Measurements from ENCODE around the gene DMD.

Gene DMD

DNA sequence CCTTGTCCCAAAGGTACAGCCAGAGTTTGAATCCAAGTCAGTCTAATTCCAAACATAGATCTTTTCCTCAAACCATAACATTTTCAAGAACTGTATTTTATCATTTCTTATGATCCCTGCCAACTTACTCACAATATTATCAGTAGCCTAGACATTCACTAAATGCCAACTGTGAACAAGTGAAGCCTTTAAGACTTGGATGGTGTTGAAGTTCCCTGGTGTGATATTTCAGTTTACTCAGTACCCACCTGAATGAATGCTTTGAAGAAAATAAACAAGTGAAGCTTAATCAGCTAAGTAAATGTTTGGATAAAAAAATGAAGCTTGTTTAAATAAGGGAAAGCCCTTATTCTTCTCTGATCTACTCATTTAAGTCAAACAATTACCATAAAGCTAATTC, 1028.3 kb downstream of the DMD start:
- DNase-seq, result no peak

DNA sequence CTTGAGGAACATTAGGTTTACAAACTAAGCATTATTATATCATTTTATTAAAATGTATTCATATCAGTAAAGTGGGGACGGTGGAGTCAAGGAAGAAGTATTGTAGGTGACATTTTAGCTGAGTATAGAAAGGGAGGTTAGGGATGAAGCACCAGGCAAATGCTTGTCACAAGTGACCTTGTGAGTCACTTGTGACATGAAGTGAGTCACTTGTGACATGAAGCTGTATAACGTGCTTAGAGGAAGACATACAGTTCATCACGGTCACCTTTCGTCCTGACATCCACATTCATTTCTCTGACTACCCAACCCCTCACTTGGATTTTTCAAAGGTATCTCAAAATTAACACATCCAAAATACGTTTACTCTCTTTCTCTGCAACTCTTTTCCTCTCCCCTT, 1034.8 kb downstream of the DMD start:
- DNase-seq, result no peak

DNA sequence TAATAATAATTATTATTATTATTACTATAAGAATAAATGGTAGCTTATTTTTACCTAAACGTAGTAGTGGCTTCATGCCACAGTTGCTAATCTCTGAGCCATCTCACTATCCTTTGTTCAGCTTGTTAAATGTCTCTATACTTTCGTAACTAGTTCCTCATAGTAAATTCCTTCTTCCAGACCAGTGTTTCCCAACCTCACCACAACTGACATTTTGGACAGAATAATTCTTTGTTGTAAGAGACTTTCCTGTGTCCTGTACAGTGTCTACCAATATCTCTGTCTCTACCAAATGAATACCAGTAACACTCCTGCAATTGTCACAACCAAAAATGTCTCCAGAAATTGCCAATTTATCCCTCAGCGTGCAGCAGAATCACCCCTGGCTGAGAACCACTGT, 1040.9 kb downstream of the DMD start:
- peak; percentile 0 for DNase-seq

DNA sequence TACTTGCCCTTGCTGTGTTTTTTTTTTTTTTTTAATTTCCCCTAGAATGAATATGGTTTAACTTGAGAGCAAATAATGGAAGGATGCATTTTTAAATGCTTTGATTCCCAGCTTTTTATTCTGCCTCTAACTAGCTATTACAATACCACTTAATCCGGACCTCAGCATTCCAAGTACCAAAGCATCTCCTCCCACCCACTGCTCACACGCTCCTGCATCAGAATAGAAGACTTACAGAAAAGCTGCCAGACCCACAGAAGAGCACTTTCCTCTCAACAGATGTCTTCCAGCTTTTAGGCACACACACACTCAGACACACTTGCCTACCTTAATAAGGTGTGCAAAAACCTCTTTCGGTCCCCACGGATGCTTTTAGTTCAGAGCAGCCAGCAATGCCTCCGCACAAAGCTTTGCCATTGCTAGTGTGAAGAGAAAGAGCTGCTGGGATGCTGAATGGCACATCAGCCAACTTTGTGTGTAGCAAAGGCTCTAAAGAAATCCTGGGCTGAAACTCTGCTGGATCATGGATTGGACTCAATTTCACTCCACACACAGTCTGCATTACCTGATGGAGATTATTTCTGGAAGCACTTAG, 1056.2 kb downstream of the DMD start:
- no peak for DNase-seq

DNA sequence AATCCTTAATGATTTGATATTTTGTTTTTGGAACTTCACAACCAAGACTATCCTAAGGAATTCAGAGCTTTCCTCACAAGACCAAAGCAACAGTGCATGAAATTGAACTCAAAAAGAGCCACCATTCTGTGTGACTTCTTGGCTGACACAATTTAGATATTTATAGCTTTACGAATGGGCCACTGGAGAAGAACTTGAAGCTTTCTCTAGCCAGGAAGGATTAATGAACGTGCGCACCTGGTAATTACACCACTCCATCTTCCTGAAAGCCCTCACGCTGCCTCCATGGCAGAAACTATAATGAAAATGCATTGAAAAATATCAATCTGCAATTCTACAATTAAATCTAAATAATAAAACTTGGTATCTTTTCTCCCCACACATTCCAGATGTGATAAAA, 1057.8 kb downstream of the DMD start:
- DNase-seq, result no peak

DNA sequence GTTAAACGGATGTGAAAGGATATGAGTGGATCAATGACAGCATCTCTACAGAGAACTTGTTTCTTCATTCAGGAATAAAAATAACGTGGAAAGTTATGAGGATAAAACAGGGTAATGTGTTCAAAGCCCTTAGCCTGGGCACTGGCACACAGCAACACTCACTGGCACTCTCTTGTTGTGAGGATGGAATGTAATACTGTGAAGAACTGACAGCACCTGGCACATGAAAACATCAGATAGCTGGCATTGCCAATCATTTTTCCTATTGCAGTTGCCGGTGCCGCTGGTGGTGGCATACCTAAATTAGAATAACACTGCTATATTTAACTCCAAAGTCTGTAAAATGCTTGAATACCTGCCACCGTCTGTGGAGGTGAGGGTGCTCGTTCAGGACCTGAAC, 1061.2 kb downstream of the DMD start:
- no peak for DNase-seq

DNA sequence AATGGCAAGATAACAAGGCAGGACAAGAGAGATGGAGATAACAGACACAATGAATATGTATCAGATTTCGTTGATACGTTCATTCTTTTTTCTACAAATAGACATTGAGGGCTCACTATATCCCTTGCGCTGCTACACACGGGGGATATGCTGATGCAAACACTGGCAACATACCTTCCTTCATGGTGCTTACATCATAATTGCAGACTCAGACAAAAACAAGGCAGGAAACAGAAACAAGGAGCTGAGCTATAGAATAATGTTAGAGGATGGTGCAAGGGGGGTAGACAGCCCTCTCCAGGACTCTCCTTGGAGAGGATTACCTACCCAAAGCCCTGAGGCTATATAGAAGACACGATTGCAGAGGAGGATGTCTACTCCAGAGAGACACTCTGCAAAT, 1069.5 kb downstream of the DMD start:
- DNase-seq, result no peak

DNA sequence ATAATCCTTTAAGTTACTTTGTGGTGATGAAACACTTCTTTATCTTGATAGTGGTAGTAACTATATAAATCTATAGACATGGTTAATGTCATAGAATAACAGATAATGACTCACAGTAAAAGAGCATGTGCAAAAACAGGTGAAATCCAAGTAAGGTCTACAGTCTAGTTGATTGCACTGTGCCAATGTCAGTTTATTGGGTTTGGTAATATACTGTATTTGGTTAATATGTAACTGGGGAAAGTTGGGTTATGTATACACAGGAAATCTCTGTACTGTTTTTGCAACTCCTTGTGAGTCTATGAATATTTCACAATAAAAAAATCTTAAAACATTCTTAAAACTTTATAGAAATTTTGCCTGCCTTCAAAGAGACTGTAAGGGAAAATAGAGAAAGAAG, 1071.9 kb downstream of the DMD start:
- no peak for DNase-seq

DNA sequence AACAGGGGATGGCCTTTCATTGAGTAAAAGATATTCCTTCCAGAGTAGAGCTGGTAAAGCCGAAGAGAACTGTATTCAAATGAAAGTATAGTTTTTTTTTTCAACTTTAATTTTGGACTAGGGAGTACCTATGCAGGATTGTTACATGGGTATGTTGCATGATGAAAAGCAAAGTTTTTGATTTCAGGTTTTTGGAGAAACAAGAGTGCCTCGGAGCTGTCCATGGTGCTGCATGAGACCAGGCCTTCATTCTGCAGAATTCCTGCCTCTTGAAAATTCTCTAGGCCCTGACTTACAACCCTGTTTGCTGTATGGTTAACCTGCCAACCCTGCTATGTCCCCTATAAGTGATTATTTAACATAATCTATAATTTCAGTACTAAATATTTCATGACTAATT, 1073.8 kb downstream of the DMD start:
- peak; percentile 3 for DNase-seq

DNA sequence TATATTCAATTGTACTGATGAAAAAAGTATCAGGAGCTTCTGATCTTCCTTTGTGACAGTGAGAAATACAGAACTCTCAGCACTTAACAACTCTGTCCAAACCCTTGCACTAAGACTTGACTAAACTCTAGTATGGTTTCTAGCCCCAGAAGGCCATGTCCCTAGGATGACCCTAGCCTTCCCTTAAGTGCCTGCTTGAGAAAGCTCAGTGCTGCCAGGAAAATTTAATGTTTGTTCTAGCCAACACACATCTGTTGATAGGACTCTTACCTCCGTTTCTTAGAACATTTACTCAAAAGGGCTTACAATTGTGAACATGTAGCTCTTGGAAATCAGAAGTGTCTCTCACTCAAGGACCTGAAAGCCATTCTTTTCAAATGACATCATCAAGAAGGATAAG, 1084.4 kb downstream of the DMD start:
- no peak for DNase-seq

DNA sequence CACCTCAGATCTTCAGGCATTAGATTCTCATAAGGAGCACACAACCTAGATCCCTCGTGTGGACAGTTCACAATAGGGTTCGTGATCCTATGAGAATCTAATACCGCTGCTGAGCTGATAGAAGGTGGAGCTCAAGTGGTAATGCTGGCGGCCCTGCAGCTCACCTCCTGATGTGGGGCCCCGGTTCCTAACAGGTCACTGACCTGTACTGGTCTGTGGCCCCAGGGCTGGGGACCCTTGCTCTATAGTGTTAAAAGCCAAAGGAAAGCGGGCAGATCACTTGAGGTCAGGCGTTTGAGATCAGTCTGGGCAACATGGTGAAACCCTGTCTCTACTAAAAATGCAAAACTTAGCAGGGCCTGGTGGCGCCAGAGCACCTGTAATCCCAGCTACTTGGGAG, 1092.5 kb downstream of the DMD start:
- no peak for DNase-seq

DNA sequence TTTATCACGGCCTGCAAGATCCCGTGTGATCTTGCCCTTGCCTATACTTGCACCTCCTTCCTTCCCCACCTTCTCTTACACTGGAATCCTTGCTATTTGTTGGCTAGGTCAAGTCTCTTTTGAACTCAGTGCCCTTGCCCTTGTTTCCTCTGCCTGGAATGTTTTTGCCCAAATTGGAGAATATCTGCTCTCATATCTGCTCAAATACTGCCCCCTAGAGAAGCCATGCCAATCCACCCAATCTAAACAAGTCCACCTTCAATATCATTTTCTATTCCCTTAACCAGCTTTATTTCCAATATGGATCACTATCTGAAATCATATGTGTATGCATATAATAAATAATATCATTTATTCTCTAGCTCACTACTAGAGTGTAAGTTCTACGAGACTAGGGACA, 1095.3 kb downstream of the DMD start:
- DNase-seq, result no peak

DNA sequence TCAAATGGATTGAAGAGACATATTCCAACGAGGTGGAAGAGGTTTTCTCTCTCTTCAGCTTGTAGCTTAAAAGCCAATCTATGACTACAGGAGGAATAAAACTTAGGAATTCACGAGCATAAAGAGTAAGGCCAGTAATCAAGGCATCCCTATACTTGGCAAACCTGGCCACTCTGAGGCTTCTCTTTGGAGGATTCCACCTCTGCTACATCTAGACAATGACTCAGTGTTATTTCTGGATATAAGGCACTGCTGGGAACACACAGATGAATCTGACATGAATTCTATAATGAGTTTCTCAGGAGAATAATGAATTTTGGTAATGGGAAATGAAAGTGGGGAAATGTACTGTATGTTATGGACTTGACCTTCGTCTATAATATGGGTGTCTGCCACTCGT, 1123.7 kb downstream of the DMD start:
- DNase-seq, result no peak

DNA sequence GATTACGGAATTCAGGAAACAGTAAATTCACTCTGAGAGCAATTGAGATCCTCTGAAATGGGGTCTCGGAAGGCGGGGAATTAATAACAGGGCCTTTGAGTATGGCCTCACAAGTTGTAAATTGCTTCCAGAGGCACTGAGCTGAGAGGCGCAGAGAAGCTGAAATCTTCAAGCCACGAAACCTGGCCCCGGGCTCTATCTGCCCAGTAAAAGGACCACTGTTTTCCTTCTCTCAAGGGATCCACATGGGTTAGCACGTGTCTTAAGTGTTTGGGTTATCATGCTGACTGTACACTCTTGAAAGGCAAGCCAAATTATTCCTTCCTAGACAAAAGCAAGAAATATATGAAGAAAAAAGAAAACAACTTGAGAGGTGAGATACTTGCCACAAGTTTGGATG, 1126.6 kb downstream of the DMD start:
- no peak for DNase-seq

DNA sequence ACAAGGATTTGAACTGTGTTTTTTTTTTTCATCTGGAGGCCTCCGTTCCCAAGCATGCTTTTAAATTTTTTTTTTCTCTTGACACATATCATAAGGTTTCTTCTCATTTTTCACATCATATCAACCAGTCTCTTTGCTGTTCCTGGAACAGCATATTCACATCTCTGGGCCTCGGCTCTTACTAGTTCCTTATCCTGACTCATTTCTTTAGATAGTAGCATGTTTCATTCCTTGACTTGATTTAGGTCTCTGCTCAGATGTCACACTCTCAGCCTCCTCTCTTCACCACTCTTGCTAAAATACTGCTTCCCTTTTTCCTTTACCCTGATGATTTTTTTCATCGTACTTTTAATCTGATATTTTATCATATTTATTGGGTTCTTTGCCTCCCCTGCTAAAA, 1163.1 kb downstream of the DMD start:
- DNase-seq, result no peak

DNA sequence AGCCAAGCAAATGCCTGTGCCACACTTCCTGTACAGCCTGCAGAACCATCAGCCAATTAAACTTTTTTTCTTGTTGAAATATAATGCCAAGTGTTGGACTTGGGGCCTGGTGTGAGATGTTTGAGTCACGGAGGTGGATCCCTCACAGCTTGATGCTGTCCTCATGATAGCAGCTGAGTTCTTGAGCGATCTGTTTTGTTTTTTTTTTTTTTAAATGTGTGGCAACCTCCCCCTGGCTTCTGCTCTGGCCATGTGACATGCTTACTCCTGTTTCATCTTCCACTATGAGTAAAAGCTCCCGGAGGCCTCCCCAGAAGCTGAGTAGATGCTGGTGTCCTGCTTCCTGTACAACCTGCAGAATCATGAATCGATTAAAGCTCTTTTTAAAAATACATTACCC, 1166.2 kb downstream of the DMD start:
- DNase-seq, result no peak

DNA sequence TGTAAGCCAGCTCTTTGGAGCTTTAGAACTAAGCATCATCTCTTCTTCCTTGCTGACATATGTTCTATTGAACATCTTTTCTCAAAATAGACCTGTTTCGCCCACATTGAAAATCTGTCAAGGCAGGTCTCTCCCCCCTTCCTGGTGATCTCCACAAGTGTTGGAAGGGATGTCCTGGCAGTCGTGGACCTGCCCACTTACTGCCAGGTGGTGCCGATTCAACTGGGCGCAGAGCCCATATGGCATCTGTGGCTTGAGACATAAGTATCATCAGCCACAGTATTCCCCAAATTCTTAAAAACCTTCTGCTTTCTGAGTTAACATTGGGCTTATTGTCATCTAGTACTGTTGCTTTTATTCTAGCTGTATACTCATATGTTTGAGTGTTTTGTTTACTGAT, 1170.2 kb downstream of the DMD start:
- DNase-seq, result no peak

DNA sequence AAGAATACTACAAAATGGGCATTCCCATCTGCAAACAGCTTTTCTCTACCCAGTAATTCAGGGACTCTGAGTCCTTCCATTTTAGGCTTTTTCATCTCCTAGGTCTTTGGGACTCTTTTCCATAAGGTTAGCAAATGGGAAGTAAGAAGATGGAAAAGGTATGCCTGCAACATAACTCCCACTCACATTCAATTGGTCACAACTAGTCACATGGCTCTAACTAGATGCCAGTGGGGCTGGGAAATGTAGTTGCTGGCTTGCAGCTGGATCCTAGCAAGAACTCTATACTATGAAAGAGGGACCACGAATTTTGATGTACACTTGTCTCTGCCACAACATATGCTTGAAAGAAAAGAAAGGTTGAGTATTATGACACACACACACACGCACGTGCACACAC, 1184.6 kb downstream of the DMD start:
- no peak for DNase-seq

DNA sequence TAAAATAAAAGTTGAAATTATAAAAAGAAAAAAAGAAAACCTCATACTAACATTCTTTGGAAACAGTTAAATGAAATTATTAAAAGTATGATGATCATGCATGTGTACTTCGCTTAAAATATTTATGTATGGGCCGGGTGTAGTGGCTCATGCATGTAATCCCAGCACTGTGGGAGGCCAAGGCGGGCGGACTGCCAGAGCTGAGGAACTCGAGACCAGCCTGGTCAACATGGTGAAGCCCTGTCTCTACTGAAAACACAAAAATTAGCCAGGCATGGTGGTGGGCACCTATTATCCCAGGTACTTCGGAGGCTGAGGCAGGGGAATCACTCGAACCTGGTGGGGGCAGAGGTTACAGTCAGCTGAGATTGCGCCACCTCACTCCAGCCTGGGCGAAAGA, 1187.3 kb downstream of the DMD start:
- no peak for DNase-seq

DNA sequence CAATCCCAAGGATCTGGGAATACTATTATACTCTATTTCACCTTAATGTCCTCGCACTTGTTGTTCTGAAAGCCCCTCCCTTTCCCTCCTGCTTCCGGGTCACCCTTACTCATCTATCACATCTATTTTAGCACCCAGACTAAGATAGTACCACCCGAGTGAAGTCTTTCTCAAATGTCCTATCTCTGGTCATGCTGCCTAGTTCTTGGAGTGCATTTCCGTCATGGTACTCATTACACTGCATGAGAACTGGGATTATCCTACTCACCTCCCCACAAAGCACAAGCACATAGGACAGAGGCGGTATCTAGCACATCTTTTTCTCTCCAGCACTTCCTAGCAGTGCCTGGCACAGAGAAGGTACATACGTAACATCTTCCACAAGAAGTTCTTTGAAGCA, 1195.2 kb downstream of the DMD start:
- no peak for DNase-seq

DNA sequence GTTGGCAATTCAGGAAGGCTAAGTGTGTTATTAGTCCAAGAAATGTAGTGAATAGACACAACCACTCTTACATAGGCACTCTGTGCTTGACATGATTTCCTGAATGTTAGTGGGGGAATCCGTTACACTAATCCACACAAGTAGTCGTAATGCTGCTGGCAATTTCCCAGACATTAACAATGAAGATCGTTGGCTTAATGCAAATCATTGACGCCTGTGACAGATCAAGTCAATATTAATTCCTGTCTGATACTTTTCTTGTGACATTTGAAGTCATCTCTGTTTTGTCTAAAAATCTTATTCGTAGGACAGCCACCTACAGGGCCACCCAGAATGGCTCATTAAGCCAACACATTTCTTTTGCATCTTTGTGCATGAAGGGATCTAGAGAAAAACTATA, 1200.4 kb downstream of the DMD start:
- DNase-seq, result no peak

DNA sequence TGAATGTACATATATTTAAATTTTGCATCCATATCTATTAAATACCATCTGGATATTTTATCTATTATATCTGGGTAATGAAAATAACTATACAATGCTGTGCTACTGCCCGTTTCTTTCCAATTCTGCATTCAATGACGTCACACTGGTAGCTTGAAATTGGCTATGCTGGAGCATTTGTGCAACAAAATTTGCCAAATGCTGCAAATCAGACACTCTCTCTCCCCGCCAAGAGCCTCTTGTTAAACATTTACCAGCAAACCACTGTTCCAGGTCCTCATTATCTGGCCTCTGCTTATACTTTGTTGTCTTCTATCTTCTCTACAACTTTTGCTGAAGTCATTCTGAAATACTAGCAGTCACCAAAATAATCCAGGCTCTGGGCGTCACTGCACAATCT, 1201.1 kb downstream of the DMD start:
- no peak for DNase-seq

DNA sequence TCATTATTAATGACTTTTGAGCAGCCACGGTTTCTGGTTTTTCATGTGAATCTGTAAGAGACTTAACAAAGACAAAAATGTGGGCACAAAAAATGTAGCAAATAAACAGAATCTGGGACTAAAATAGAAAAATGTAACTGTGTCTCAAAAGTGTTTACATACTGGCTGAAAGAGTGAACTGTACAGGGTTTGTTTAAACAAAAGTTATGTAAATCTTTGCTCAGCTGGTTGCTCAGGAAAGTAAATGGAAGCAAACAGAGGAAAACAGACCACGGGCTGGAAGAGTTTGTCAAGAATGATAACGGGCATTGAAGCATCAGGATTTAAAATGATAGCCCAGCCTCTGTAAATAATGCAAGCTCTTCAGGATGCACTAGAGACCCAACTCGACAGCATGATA, 1217.7 kb downstream of the DMD start:
- no peak for DNase-seq

DNA sequence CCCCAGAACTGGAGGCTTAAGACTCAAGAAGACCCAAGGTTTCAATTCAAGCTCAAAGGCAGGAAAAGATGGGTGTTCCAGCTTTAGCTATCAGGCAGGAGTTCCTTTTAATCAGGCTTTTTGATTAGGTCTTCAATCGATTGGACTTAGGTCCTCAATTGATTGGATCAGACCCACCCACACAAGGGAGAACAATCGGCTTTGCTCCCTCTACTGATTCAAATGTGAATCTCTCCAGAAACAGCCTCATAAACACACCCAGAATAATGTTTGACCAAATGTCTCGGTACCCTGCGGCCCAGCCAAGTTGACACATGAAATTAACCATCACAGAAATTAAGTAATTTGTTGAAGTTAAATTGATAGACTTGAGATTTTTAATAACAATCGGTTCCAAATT, 1222.4 kb downstream of the DMD start:
- no peak for DNase-seq

DNA sequence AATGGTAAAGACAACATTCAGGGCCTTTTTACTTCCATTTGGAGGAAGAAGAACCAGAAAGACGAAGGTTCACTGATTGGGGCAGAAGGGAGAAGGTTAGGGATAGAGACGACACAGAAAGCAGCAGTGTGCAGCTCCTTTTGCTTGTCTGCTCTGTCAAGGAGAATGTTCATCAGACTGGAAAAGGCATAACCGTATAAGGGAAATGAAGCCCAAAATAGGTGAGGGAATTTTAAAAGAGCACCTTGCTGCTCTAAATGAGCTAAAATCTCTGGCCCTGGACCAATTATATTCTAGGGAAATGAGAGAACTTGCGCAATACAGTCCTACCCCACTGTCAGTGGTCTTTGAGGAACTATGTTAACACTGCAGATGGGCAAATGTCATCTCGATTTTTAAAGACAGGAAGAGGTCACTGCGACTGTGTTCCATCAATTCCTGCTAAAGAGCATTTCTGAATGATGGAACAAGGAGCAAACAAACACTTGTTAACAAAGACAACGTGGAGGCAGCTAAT, 1229.7 kb downstream of the DMD start:
- DNase-seq, result no peak

DNA sequence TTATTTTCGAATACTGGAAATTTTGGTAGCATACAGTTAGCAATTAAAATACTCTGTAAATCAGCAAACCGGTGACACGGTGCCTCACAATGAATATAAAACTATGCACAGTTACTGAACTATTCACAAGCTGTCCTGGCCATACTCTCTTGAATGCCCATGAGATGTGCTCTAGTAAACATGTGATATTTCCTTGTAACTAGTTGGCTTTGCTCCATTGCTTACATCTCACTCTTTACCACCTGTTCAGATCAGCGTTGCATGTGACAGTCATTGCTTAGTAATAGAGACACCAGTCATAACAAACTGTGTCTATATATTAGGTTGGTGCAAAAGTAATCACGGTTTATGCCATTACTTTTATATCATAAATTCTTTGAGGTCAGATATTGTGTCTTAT, 1241.6 kb downstream of the DMD start:
- no peak for DNase-seq
